Astrocyte (in vitro differentiated cells and primary cell): Measurements from ENCODE around the gene BCL11B. TPM values are rescaled to one million over a fixed set of nuclear protein-coding genes. Genes with fewer than 3 reads are reported as not detected.

Experiments used
- DNase-seq: peaks from one replicate; pipeline ENCODE4 v3.0.0-alpha.2; 2010; ENCODE audit warnings: low read depth
- FAIRE-seq: peaks from 2 replicates; lab custom pipeline; 2011; peaks lifted over from hg19 to GRCh38; lab: Jason Lieb, UNC
- H2AFZ ChIP-seq: 2 replicates; pipeline ENCODE4 v1.6.0; 2012; ENCODE audit warnings: low read depth, low read length, inconsistent platforms
- H3K27ac ChIP-seq: 2 replicates; pipeline ENCODE4 v1.5.1; 2011; ENCODE audit warnings: low read depth, low read length, inconsistent platforms
- H3K27me3 ChIP-seq: 2 replicates; pipeline ENCODE4 v1.6.0; 2011; ENCODE audit warnings: low read length, inconsistent platforms; ENCODE audit not compliant: insufficient read depth
- H3K36me3 ChIP-seq: 2 replicates; pipeline ENCODE4 v1.5.1; 2011; ENCODE audit warnings: low read length, inconsistent platforms; ENCODE audit not compliant: insufficient read depth
- H3K4me1 ChIP-seq: 2 replicates; pipeline ENCODE4 v1.5.1; 2011; ENCODE audit warnings: low read length, inconsistent platforms; ENCODE audit not compliant: insufficient read depth
- H3K4me2 ChIP-seq: 2 replicates; pipeline ENCODE4 v1.6.0; 2012; ENCODE audit warnings: low read length, inconsistent platforms
- H3K4me3 ChIP-seq: 2 replicates; pipeline ENCODE4 v1.5.1; 2011; ENCODE audit warnings: low read depth, mild to moderate bottlenecking, low read length, inconsistent platforms; ENCODE audit not compliant: insufficient read depth
- H3K79me2 ChIP-seq: 2 replicates; pipeline ENCODE4 v1.6.0; 2012; ENCODE audit warnings: mild to moderate bottlenecking, low read length, inconsistent platforms; ENCODE audit not compliant: insufficient read depth
- H3K9ac ChIP-seq: 2 replicates; pipeline ENCODE4 v1.6.0; 2012; ENCODE audit warnings: mild to moderate bottlenecking, low read length, inconsistent platforms
- H3K9me3 ChIP-seq: 2 replicates; pipeline ENCODE4 v1.5.1; 2012; ENCODE audit warnings: low read depth, mild to moderate bottlenecking, low read length, inconsistent platforms; ENCODE audit not compliant: insufficient read depth
- H4K20me1 ChIP-seq: 2 replicates; pipeline ENCODE4 v1.6.0; 2012; ENCODE audit warnings: low read length, inconsistent platforms; ENCODE audit not compliant: insufficient read depth
- H3K27ac Mint-ChIP-seq: one replicate; pipeline ENCODE4 v1.8.0; 2021; ENCODE audit warnings: mild to moderate bottlenecking, mixed read lengths; ENCODE audit not compliant: unreplicated experiment
- H3K27me3 Mint-ChIP-seq: one replicate; pipeline ENCODE4 v1.8.0; 2021; ENCODE audit warnings: low read depth, mixed read lengths; ENCODE audit not compliant: unreplicated experiment
- H3K36me3 Mint-ChIP-seq: one replicate; pipeline ENCODE4 v1.8.0; 2021; ENCODE audit warnings: low read depth, mixed read lengths; ENCODE audit not compliant: unreplicated experiment
- H3K4me1 Mint-ChIP-seq: one replicate; pipeline ENCODE4 v1.8.0; 2021; ENCODE audit warnings: low read depth, mixed read lengths; ENCODE audit not compliant: unreplicated experiment
- H3K4me3 Mint-ChIP-seq: one replicate; pipeline ENCODE4 v1.8.0; 2021; ENCODE audit warnings: mild to moderate bottlenecking, moderate library complexity, mixed read lengths; ENCODE audit not compliant: unreplicated experiment
- H3K9me3 Mint-ChIP-seq: one replicate; pipeline ENCODE4 v1.8.0; 2021; ENCODE audit warnings: mild to moderate bottlenecking, mixed read lengths; ENCODE audit not compliant: unreplicated experiment
- EZH2 ChIP-seq: IDR thresholded peaks from 2 replicates; pipeline ENCODE4 v1.6.1; 2012; ENCODE audit warnings: mild to moderate bottlenecking, low read length, inconsistent platforms; ENCODE audit not compliant: insufficient read depth
- total RNA-seq: library from RNA; stranded (reverse); gene quantifications from 2 replicates; pipeline ENCODE4 v1.2.1, GENCODE V29; 2021
- TF ChIP-seq, protein P1 (sequence below): IDR thresholded peaks from 2 replicates; pipeline ENCODE4 v1.5.1; 2011; ENCODE audit warnings: low read depth, mild to moderate bottlenecking, inconsistent platforms, low read length, moderate library complexity; ENCODE audit not compliant: insufficient read depth

Gene BCL11B
- total RNA-seq, 1 donor from 2014 or later: 1.1 TPM

DNA sequence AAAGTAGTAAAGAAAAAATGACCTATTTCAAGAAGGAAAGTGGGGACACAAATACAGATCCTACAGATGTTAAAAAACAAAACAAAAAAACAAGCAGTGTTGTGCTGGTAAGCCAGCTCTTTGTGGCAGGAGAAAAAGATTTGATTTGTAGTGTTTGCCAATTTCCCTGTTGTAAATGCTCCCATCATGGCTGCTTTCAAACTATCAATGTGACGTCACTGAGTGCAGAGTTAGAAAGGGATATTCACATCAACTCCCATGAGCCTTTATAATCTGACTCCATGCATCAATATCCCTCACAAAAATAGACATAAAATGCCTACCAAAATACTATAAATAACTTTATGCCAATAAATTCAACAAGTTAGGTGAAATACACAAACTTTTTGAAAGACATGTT is 32.2 kb upstream of the BCL11B start:
- peaks cover 14% of the 10 kb centered on the region for H3K9me3 Mint-ChIP-seq
- TF ChIP-seq EZH2: no peak
- H3K4me3 Mint-ChIP-seq: no peak overlapping the region
- Histone ChIP-seq H3K9ac (no peak overlapping the region), H3K79me2 (no peaks in the 10 kb centered on the region), H3K36me3 (no peaks in the 10 kb centered on the region), H4K20me1 (no peaks in the 10 kb centered on the region), H3K4me3 (no peak overlapping the region), H2AFZ (no peak overlapping the region), H3K4me2 (no peak overlapping the region), H3K27ac (no peak overlapping the region), H3K9me3 (no peaks in the 10 kb centered on the region), H3K4me1 (no peaks in the 10 kb centered on the region), H3K27me3 (no peaks in the 10 kb centered on the region)
- no peaks in the 10 kb centered on the region for H3K36me3 Mint-ChIP-seq
- no peak overlapping the region for H3K27ac Mint-ChIP-seq
- H3K27me3 Mint-ChIP-seq: peaks cover 2% of the 10 kb centered on the region
- H3K4me1 Mint-ChIP-seq: no peaks in the 10 kb centered on the region
- DNase-seq: no peak
- FAIRE-seq: no peak

DNA sequence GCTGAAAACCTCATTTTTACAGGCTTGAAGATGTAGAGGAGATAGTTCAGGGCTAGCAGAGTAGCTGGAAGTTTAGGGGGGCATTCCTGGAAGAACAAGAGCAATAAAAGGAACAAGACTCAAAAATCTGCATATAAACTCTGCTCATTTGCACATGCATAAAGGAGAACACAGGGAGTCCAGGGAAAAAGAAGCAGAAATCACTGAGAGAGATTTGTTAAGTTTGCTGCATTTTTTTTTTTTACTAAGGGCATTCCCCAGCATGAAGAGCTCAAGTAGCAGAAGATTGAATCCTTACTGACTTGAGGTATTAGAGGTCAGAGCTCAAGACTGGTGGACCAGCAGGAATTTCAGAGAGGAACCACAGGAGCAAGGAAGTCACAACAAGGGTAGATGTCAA is 28.2 kb upstream of the BCL11B start:
- Mint-ChIP-seq H3K4me1 (no peaks in the 10 kb centered on the region), H3K27me3 (peaks cover 2% of the 10 kb centered on the region), H3K4me3 (no peak overlapping the region), H3K9me3 (peaks cover 27% of the 10 kb centered on the region), H3K36me3 (no peaks in the 10 kb centered on the region), H3K27ac (no peak overlapping the region)
- Histone ChIP-seq H3K27me3 (no peaks in the 10 kb centered on the region), H2AFZ (no peak overlapping the region), H3K36me3 (no peaks in the 10 kb centered on the region), H3K4me2 (no peak overlapping the region), H4K20me1 (no peaks in the 10 kb centered on the region), H3K4me1 (no peaks in the 10 kb centered on the region), H3K27ac (no peak overlapping the region), H3K79me2 (no peaks in the 10 kb centered on the region), H3K9me3 (no peaks in the 10 kb centered on the region), H3K4me3 (no peak overlapping the region), H3K9ac (no peak overlapping the region)
- no peak for TF ChIP-seq EZH2
- TF ChIP-seq, protein P1, sequence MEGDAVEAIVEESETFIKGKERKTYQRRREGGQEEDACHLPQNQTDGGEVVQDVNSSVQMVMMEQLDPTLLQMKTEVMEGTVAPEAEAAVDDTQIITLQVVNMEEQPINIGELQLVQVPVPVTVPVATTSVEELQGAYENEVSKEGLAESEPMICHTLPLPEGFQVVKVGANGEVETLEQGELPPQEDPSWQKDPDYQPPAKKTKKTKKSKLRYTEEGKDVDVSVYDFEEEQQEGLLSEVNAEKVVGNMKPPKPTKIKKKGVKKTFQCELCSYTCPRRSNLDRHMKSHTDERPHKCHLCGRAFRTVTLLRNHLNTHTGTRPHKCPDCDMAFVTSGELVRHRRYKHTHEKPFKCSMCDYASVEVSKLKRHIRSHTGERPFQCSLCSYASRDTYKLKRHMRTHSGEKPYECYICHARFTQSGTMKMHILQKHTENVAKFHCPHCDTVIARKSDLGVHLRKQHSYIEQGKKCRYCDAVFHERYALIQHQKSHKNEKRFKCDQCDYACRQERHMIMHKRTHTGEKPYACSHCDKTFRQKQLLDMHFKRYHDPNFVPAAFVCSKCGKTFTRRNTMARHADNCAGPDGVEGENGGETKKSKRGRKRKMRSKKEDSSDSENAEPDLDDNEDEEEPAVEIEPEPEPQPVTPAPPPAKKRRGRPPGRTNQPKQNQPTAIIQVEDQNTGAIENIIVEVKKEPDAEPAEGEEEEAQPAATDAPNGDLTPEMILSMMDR: no peak
- DNase-seq (no peak), FAIRE-seq (no peak)

DNA sequence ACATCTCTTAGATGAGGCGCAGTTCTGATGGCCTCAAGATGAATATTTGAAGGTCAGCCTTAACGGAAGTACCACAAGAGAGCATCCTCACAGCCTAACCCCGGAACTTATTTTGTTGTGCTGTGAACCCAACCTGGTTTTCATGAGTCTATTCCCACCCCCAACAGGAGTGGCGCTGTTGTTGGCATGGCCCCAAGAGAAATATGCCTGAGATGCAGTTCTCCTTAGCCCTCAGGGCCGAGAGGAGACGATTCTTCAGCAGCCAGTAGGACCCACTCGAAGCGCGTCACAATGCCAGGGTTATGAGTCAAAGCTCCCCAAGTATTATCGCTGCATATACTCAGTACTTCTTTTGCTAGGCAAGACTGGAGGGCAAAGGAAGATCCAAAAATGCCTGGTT is 24.5 kb upstream of the BCL11B start:
- Mint-ChIP-seq H3K27ac (no peak overlapping the region), H3K9me3 (peaks cover 18% of the 10 kb centered on the region), H3K27me3 (no peaks in the 10 kb centered on the region), H3K4me3 (no peak overlapping the region), H3K36me3 (no peaks in the 10 kb centered on the region), H3K4me1 (no peaks in the 10 kb centered on the region)
- no peaks in the 10 kb centered on the region for H3K36me3 ChIP-seq
- TF ChIP-seq EZH2: no peak
- H2AFZ ChIP-seq: no peak overlapping the region
- no peak overlapping the region for H3K27ac ChIP-seq
- H3K4me2 ChIP-seq: no peak overlapping the region
- no peaks in the 10 kb centered on the region for H3K27me3 ChIP-seq
- no peaks in the 10 kb centered on the region for H3K4me1 ChIP-seq
- H3K9ac ChIP-seq: no peak overlapping the region
- no peaks in the 10 kb centered on the region for H3K79me2 ChIP-seq
- no peak for FAIRE-seq
- no peaks in the 10 kb centered on the region for H4K20me1 ChIP-seq
- H3K4me3 ChIP-seq: no peak overlapping the region
- DNase-seq: no peak
- H3K9me3 ChIP-seq: no peaks in the 10 kb centered on the region
